Germinal center (tissue), 1 donor: ENCODE measurements around the gene LASP1.
"Not testable (repeated sequence)": the region's sequence is repeated elsewhere in the genome, so short reads cannot be mapped to it uniquely, and the experiment has no call there.

ENCODE experiments used
- DNase-seq: peaks from one replicate; pipeline ENCODE4 v3.0.0; 2012; ENCODE audit warnings: mixed read lengths, low spot score

The LASP1 gene

DNA sequence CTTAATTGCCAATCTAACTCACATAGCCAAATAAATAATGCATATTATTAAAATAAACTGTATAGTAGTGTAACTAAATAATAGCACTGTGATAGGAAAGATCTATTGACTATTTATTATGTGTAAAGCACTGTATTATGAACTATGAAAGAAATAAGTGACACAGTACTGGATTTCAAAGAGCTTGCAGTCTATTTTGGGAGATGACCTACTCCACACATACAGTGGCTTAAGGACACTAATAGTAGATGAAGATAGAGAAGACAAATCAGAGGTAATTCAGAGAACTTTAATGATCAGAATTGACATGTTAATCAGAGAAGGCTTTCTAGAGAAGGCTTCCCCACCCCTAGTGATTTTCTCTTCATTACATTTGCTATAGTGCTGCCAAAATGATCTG is 70.1 kb downstream of the LASP1 start:
- no peak for DNase-seq

DNA sequence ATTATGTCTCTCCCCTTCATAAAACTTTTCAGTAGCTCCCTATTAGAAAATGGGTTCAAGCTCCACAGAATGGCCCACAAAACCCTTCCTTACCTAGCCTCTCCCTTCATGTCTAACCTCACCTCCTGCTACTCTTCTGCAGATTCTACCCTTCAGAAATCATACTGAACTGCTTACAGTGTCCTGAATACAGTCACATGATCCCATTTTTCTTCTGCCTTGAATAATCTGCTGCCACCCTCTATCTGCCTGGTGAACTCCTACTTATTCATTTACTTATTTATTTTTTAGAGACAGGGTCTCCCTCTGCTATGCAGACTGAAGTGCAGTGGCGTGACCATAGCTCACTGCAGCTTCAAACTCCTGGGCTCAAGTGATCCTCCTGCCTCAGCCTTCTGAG is 70.5 kb downstream of the LASP1 start:
- DNase-seq: no peak

DNA sequence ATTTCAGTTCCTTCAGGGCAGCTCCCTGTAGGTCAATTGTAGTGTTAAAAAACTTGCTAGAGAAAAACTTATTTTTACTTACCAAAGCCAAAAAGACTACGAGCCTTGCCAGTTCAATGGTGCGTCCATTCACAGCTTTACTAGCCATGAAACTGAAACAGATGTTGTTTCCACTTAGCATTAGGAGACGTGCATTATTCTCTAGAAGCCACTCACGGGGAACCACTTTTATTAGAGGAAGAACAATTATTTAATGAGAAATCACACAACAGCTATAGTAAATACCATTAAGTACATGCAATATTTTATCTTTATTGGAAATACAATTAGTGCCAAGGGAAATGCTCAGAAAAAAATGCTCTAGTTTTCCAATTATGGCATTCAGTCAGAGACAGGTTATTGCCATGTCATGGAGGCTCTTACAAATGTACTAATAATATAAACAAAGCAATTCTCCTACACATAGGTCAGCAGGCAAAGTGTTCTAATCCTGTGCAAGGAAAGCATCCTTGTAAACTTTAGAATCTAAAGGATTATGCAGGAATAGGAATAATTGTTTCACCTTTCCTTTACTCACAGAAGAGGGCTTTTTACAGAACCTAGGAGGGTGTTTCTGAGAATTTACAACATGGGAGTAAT is 73.0 kb downstream of the LASP1 start:
- DNase-seq: peak; percentile 23

DNA sequence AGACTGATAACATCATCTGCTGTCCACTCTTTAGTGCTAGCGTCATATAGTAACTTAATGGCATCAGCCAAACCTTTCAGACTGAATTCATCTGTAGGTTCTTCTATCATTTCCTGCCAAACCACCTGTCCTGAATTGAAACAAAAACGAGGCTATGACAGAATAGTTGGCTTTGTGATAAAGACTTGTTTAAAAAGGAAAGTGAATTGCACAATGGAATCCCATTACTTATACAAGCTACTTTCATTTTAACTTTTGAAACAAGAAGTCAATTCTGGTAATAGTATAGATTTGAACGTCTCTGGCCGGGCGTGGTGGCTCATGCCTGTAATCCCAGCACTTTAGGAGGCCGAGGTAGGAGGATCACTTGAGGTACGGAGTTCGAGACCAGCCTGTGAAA is 73.7 kb downstream of the LASP1 start:
- no peak for DNase-seq

DNA sequence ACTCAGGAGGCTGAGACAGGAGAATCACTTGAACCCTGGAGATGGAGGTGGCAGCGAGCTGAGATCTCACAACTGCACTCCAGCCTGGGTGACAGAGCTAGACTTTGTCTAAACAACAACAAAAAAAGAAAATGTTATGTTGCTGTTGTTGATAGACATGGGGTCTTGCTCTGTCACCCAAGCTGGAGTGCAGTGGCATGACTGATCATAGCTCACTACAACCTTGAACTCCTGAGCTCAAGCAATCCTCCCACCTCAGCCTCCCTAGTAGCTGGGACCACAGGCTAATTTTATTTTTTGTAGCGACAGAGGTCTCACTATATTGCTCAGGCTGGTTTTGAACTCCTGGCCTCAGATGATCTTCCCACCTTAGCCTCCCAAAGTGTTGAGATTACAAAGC is 77.3 kb downstream of the LASP1 start:
- no peak for DNase-seq

- DNase-seq: not testable (repeated sequence)
Observed at GRCh38 chr17:38953800-38954199, 83.9 kb downstream of the LASP1 start.

GRCh38 chr17:38958326-38958725 is 88.5 kb downstream of the LASP1 start:
- no peak for DNase-seq

DNA sequence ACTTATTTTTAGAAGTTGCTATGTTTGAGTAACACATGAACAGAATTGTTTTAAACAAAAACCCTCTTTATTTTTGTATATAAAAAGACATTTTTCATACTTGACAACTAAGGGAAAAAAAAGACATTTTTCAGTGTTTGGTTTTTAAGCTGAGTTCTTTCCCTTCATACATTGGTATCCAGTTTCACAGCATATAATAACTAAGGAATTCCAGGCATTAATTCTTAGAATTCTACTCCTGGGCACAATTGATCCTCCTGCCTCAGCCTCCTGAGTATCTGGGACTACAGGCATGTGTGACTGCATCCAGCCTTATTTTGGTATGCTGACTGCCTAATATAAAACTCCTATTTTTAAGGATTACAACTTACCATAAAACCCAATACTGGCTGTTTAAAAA is 88.9 kb downstream of the LASP1 start:
- no peak for DNase-seq

DNA sequence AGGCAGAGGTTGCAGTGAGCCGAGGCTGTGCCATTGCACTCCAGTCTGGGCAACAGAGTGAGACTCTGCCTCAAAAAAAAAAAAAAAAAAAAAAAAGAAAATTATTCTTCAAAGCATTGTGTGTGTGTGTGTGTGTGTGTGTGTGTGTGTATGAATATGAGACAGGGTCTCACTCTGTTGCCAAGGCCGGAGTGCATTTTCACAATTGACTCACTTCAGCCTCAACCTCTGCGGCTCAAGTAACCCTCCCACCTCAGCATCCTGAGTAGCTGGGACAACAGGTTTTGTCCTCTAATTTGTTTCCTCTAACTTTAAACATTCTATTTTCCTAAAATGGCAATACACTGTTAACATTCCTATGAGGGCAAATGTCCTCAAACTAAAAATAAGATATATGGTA is 89.7 kb downstream of the LASP1 start:
- no peak for DNase-seq

DNA sequence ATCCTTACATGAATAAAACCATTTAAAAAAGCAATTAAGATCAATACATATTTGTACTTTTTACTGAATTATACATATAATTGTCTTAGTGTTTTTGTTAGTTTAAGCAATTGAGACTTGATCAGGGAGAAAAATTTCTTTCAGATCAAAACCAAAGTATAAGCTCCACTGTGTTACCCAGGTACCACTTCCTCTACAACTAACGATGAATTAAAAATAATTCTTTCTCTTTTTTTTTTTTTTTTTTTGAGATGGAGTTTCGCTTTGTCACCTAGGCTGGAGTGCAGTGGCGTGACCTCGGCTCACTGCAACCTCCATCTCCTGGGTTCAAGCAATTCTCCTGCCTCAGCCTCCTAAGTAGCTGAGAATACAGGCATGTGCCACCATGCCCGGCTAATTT is 90.5 kb downstream of the LASP1 start:
- DNase-seq: no peak

GRCh38 chr17:38961413-38961812 is 91.6 kb downstream of the LASP1 start:
- DNase-seq: no peak

DNA sequence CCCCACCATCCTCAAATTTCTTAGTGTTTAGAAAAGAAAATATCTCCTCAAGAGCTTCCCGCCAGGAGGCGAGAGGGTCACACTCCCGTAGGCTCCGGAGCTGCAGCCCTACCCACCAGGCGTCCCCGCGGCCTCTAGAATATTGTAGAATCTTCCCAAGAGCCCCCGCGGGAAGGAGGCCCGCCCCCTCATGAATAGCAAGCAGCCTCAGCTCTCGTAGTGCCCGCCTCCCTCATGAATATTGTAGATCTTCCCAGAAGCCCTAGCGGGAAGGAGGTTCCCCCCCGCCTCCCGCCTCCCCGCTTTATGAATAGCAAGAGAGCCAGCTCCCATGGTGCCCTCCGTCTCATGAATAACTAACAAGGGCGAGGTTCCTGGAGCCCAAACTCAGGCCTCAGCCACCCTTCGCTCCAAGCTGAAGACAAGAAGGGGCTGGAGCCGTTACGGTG is 97.5 kb downstream of the LASP1 start, which contains the start of gene FBXO47:
TSS of gene FBXO47 (minus strand) at position 114 of the 449 bp plus-strand sequence. CDS start 4,378 bp downstream, outside the sequence.
- peak; percentile 85 for DNase-seq

GRCh38 chr17:38969281-38969680 is 99.4 kb downstream of the LASP1 start:
- DNase-seq: no peak

DNA sequence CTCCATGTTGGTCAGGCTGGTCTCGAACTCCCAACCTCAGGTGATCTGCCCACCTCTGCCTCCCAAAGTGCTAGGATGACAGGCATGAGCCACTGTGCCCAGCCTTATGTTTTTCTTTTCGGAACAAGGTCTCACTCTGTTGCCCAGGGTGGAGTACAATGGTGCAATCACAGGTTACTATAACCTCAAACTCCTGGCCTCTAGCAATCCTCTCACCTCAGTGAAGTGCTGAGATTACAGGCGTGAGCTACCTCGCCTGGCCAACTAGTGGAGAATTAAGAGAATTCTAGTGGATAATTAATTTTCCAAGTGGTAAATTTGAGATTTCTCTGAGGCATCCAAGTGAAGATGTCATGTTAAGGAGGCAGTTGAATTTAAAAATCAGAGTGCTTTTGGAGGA is 100.3 kb downstream of the LASP1 start:
- no peak for DNase-seq

DNA sequence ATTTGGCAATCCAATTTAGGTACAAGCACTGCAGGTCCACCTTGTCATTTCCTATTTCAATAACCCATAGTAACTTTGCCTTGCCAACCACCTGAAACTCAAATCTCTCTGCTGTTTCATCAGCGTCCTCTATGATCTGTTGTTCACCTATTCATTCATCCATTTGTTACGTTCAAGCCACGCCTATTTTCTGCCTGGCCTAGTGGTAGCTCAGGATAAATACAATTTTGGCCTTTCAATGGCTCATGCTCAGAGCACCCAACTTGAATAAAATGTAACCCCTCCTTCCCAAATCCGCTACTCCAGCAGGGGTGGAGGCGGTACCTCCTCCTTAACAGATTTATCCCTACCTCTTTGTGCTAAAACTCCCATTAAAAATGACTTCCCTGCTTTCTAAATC is 100.9 kb downstream of the LASP1 start:
- DNase-seq: no peak
